Astrocyte (in vitro differentiated cells and primary cell): Measurements from ENCODE around the gene IFNAR1.

ENCODE experiments used
- EZH2 ChIP-seq: IDR thresholded peaks from 2 replicates; pipeline ENCODE4 v1.6.1; 2012; ENCODE audit warnings: mild to moderate bottlenecking, low read length, inconsistent platforms; ENCODE audit not compliant: insufficient read depth
- TF ChIP-seq, protein P1 (sequence below): IDR thresholded peaks from 2 replicates; pipeline ENCODE4 v1.5.1; 2011; ENCODE audit warnings: low read depth, mild to moderate bottlenecking, inconsistent platforms, low read length, moderate library complexity; ENCODE audit not compliant: insufficient read depth

DNA sequence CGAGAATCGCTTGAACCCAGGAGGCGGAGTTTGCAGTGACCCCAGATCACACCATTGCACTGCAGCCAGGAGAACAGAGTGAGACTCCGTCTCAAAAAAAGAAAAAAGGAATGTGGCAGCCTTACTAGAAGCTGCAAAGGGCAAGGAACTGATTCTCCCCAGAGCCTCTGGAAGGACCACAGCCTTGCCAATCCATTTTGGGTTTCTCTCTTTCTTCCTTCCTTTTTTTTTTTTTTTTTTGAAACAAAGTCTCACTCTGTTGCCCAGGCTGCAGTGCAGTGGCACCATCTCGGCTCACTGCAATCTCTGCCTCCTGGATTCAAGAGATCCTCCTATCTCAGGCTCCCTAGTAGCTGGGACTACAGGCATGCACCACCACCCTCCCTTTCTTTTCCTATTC is 68.6 kb downstream of the IFNAR1 start:
- TF ChIP-seq, protein P1, sequence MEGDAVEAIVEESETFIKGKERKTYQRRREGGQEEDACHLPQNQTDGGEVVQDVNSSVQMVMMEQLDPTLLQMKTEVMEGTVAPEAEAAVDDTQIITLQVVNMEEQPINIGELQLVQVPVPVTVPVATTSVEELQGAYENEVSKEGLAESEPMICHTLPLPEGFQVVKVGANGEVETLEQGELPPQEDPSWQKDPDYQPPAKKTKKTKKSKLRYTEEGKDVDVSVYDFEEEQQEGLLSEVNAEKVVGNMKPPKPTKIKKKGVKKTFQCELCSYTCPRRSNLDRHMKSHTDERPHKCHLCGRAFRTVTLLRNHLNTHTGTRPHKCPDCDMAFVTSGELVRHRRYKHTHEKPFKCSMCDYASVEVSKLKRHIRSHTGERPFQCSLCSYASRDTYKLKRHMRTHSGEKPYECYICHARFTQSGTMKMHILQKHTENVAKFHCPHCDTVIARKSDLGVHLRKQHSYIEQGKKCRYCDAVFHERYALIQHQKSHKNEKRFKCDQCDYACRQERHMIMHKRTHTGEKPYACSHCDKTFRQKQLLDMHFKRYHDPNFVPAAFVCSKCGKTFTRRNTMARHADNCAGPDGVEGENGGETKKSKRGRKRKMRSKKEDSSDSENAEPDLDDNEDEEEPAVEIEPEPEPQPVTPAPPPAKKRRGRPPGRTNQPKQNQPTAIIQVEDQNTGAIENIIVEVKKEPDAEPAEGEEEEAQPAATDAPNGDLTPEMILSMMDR: no peak
- no peak for TF ChIP-seq EZH2
